Esophagus muscularis mucosa (tissue), 4 donors: ENCODE results near the gene STOM. TPM values are rescaled to one million over a fixed set of nuclear protein-coding genes. Genes with fewer than 3 reads are reported as not detected.
A peak's percentile ranks its signal among the peaks of the same experiment; 100 is the strongest.

Experiments
- DNase-seq: peaks from one replicate; pipeline ENCODE4 v3.0.0-alpha.2; 2017; ENCODE audit errors: extremely low spot score
- H3K27ac ChIP-seq, 4 donors: fragments of 200-600 bp; sonication (generic); replicated peaks in 1 of 4; 1 replicate in 3 of 4; 2 replicates in 1 of 4; pipeline ENCODE4 v1.5.1; 2016 to 2019; ENCODE audit warnings: mild to moderate bottlenecking in 1 of 4
- H3K27me3 ChIP-seq, 4 donors: fragments of 200-600 bp; sonication (generic); one replicate each; pipeline versions ENCODE4 v1.5.1 to v1.6.0; 2016 to 2019
- H3K36me3 ChIP-seq, 4 donors: fragments of 200-600 bp; sonication (generic); one replicate each; pipeline ENCODE4 v1.5.1; 2016 to 2019
- H3K4me1 ChIP-seq, 4 donors: fragments of 200-600 bp; sonication (generic); one replicate each; pipeline ENCODE4 v1.5.1; 2016 to 2019
- H3K4me3 ChIP-seq, 4 donors: fragments of 200-600 bp; sonication (generic); 1 replicate in 2 of 4; 2 replicates in 2 of 4; pipeline ENCODE4 v1.5.1; 2016 to 2019; ENCODE audit warnings: mild to moderate bottlenecking in 4 of 4, moderate library complexity in 1 of 4
- H3K9me3 ChIP-seq, 4 donors: fragments of 200-600 bp; sonication (generic); 1 replicate in 3 of 4; 2 replicates in 1 of 4; pipeline ENCODE4 v1.5.1; 2016 to 2019
- CTCF ChIP-seq, 3 experiments: fragments of 200-600 bp in 2 of 3; fragments of 450-650 bp in 1 of 3; sonication (generic) in 2 of 3; IDR thresholded peaks; one replicate each; pipeline ENCODE4 v1.5.1; 2017 to 2019; ENCODE audit warnings: antibody characterized with exemption in 3 of 3, mild to moderate bottlenecking in 2 of 3, moderate library complexity in 1 of 3
- EP300 ChIP-seq: sonication (generic); formaldehyde crosslinking; IDR thresholded peaks from one replicate; pipeline ENCODE4 v1.6.1; 2017; ENCODE audit warnings: antibody characterized with exemption
- POLR2A ChIP-seq: fragments of 450-650 bp; IDR thresholded peaks from one replicate; pipeline ENCODE4 v1.6.1; 2017; ENCODE audit warnings: antibody characterized with exemption, moderate library complexity, mild to moderate bottlenecking, low read depth
- POLR2AphosphoS5 ChIP-seq, 2 donors: sonication (generic); formaldehyde crosslinking; IDR thresholded peaks; one replicate each; pipeline ENCODE4 v1.6.1; 2017; ENCODE audit warnings: antibody characterized with exemption in 2 of 2
- whole genome bisulfite sequencing: methylation state at CpG from one replicate; pipeline ENCODE4 v1.1.5; 2018; 5-methylcytosine and 5-hydroxymethylcytosine counted together
- intact Hi-C: fragments of 100-400 bp; cut with DNase I; formaldehyde crosslinking; loops from one replicate; pipeline ENCODE4 v1.15.1; 2023
- total RNA-seq, 4 donors: library from RNA; depleted of rRNA; stranded (reverse); fragments of >200 nt; gene quantifications; one replicate each; pipeline versions ENCODE4 v1.1.0 to v1.2.1, GENCODE V29; 2016

STOM gene
- total RNA-seq, 4 donors from 2014 or later = 250 to 554 (median 444) TPM

DNA sequence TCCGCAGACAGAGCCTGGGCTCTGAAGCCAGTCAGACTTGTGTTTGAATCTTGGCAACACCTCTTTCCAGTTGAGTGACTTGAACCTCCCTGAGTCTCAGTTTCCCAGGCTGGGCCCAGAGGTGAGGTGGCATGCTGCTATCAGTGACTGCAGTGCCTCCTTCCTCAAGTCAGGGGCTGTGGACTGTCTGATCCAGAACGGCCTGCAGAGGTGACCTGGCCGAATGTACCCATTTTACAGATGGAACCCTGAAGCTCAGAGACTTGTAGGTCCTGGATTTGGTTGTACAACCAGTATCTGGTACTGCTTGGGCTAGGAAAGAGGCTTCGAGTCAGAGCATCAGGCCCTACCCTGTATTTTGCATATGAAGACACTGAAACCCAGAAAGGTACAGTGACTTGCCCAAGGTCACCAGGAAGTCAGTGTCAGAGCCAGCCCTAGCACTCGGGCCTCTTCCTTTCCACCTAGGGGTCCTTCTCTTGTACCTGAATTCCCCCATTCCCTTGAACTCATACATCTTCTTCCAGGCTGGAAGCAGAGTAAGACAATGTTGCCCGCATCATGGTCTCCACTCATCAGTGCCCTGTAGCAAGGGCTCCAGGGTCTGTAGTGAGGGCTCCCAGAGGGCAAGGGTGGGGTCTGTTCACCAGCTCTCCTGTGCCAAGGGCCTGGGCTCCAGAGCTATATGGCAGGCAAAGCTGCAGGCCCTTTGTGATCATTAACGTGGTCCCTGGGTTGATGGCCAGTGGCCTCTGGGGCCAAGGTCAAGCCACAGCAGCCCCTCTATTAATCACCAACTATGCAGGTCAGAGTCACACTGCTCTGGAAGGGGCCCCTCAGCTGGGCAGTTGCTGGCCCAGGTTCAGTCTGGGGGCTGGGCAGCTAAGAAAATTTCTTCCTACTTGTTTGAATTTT lies 73.6 kb downstream of the STOM start:
- H3K36me3 ChIP-seq = peaks cover 0 to 10% (median 2%) of the 10 kb centered on the region in 4 donors
- 65% methylated on average over 2 of the region's 7 CpGs for WGBS
- DNase-seq = no peak
- no peak overlapping the region for H3K4me3 ChIP-seq
- H3K4me1 ChIP-seq = peaks cover 82 to 96% (median 93%) of the 10 kb centered on the region in 4 donors
- peak overlapping the region; percentile 93 to 99 (median 95) for H3K27ac ChIP-seq
- intact Hi-C loops = no loop called here
- H3K9me3 ChIP-seq = no peaks in the 10 kb centered on the region
- no peaks in the 10 kb centered on the region for H3K27me3 ChIP-seq
- TF ChIP-seq EP300 (no peak), POLR2A (no peak), POLR2AphosphoS5 (IDR thresholded peaks at IDR 0.05) (no peak), CTCF (IDR thresholded peaks at IDR 0.05) (no peak)

- Histone ChIP-seq H3K27me3 (no peaks in the 10 kb centered on the region), H3K4me1 (peaks cover 78 to 95% (median 93%) of the 10 kb centered on the region in 4 donors), H3K4me3 (peak overlapping the region in 2 of 4 donors; percentile 34 to 40), H3K36me3 (peaks cover 0 to 9% (median 0%) of the 10 kb centered on the region in 4 donors), H3K9me3 (no peaks in the 10 kb centered on the region), H3K27ac (peak overlapping the region; percentile 93 to 99 (median 95))
- intact Hi-C loops = no loop called here
- DNase-seq = no peak
- TF ChIP-seq CTCF (IDR thresholded peaks at IDR 0.05) (no peak), POLR2A (no peak), POLR2AphosphoS5 (IDR thresholded peaks at IDR 0.05) (no peak), EP300 (no peak)
- 36% methylated on average over 5 of the region's 5 CpGs for WGBS
Measured at GRCh38 chr9:121295662-121296191, 74.3 kb downstream of the STOM start.

DNA sequence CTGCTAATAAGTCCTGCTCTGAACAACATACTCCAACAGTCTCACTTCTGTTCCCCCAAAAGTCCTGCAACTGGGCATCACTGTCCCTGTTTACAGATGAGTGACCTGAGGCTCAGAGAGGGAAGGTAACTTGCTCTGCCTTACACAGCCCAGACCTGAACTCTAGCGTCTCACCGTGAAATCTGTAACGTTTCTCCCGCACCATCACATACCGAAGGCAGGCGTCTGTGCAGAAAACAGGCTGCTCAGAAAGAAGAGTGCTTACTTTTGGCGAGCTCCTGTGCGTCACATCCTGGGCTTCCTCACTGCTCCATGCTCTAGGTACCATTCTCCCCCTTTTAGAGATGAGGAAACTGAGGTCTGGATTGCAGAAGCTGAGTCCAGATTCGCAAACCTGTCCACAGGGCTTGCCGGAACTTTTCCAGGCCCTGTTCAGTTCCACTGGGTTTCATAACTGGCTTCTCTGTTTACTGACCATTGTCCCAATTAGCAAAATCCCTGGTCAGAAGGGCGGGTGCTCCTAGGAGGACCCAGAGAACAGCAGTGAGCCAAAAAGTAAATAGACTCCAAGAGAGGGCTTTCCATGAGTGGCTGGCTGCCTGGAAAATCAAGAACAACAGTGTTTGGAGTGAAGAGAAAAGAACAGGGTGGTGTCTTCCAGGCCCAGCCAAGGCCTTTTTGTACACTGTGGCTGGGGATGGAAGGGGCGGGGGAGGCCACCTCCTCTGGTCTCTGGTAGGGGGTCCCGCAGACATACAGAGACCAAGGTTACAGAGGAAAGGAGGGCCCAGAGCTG lies 75.0 kb downstream of the STOM start:
- H3K27ac ChIP-seq = peak overlapping the region; percentile 93 to 99 (median 95)
- DNase-seq = no peak
- 60% methylated on average over 12 of the region's 13 CpGs for WGBS
- peak overlapping the region; percentile 20 to 40 (median 37) for H3K4me3 ChIP-seq
- no peaks in the 10 kb centered on the region for H3K27me3 ChIP-seq
- peaks cover 83 to 96% (median 95%) of the 10 kb centered on the region in 4 donors for H3K4me1 ChIP-seq
- TF ChIP-seq POLR2AphosphoS5 (IDR thresholded peaks at IDR 0.05) (peak in 1 of 2 donors; percentile 82), POLR2A (no peak)
- no peaks in the 10 kb centered on the region for H3K9me3 ChIP-seq
- H3K36me3 ChIP-seq = peaks cover 0 to 9% (median 0%) of the 10 kb centered on the region in 4 donors
- intact Hi-C loops = no loop called here

- Histone ChIP-seq H3K36me3 (peaks cover 0 to 9% (median 0%) of the 10 kb centered on the region in 4 donors), H3K4me3 (peak overlapping the region; percentile 20 to 40 (median 37)), H3K4me1 (peaks cover 91 to 100% (median 100%) of the 10 kb centered on the region in 4 donors), H3K27ac (peak overlapping the region; percentile 93 to 99 (median 95)), H3K27me3 (no peaks in the 10 kb centered on the region), H3K9me3 (no peaks in the 10 kb centered on the region)
- DNase-seq = no peak
- TF ChIP-seq POLR2AphosphoS5 (IDR thresholded peaks at IDR 0.05) (no peak), POLR2A (no peak), CTCF (IDR thresholded peaks at IDR 0.05) (no peak), EP300 (no peak)
- intact Hi-C loops = no loop called here
- 37% methylated on average over 3 of the region's 6 CpGs for WGBS
Measured at GRCh38 chr9:121294151-121294743, 75.8 kb downstream of the STOM start.
